T-cell (primary cell): ENCODE measurements around the gene VAMP5. TPM values are rescaled to one million over a fixed set of nuclear protein-coding genes. Genes with fewer than 3 reads are reported as not detected.
"Not testable (repeated sequence)": the region's sequence is repeated elsewhere in the genome, so short reads cannot be mapped to it uniquely, and the experiment has no call there.

Experiments
- ATAC-seq, 4 experiments: fragments of 200-7000 bp in 3 of 4; fragments of 150-1000 bp in 1 of 4; cut with Tn5 transposase; replicated peaks in 1 of 4; 1 replicate in 3 of 4; 2 replicates in 1 of 4; pipeline ENCODE4 v1.10.0; 2021; ENCODE audit warnings: moderate library complexity in 3 of 4, mild to moderate bottlenecking in 2 of 4, moderate number of reproducible peaks in 1 of 4
- CTCF ChIA-PET, 2 donors: fragments of 300-600 bp; sonication (Branson Sonifier 250); formaldehyde crosslinking; loops; one replicate each; lab custom pipeline; 2022; ENCODE audit warnings: antibody characterized with exemption in 2 of 2; lab: Charles Lee
- POLR2A ChIA-PET, 2 donors: fragments of 300-600 bp; sonication (Branson Sonifier 250); formaldehyde crosslinking; loops; one replicate each; lab custom pipeline; 2022; ENCODE audit warnings: antibody characterized with exemption in 2 of 2; lab: Charles Lee
- DNase-seq, 35 experiments: peaks; one replicate each; pipeline versions ENCODE4 v3.0.0 to v3.0.0-alpha.2; 2013 to 2023
- H3K27ac ChIP-seq: one replicate; pipeline ENCODE4 v1.5.1; 2013; ENCODE audit warnings: low read length
- H3K27me3 ChIP-seq, 2 experiments: replicated peaks in 1 of 2; 1 replicate in 1 of 2; 2 replicates in 1 of 2; pipeline versions ENCODE4 v1.6.1 to v1.7.0; 2013; ENCODE audit warnings: low read length in 1 of 2, mixed read lengths in 1 of 2; ENCODE audit not compliant: control insufficient read depth in 2 of 2, insufficient read depth in 2 of 2; ENCODE audit errors: extremely low read depth in 1 of 2
- H3K36me3 ChIP-seq, 2 donors: 1 replicate in 1 of 2; 2 replicates in 1 of 2; pipeline versions ENCODE4 v1.6.1 to v1.7.0; 2013; ENCODE audit warnings: low read length in 1 of 2; ENCODE audit not compliant: control insufficient read depth in 2 of 2, insufficient read depth in 1 of 2; ENCODE audit errors: extremely low read depth in 1 of 2
- H3K4me1 ChIP-seq, 2 experiments: 1 replicate in 1 of 2; 2 replicates in 1 of 2; pipeline versions ENCODE4 v1.6.1 to v1.7.0; 2013; ENCODE audit warnings: low read length in 2 of 2, mixed read lengths in 1 of 2; ENCODE audit not compliant: insufficient read depth in 2 of 2, control insufficient read depth in 1 of 2; ENCODE audit errors: extremely low read depth in 1 of 2
- H3K4me3 ChIP-seq, 2 donors: 1 replicate in 1 of 2; 2 replicates in 1 of 2; pipeline versions ENCODE4 v1.5.1 to v1.7.0; 2013; ENCODE audit warnings: mild to moderate bottlenecking in 2 of 2, low read length in 1 of 2, moderate library complexity in 1 of 2; ENCODE audit not compliant: control insufficient read depth in 1 of 2; ENCODE audit errors: extremely low read depth in 1 of 2
- H3K9me3 ChIP-seq: 2 replicates; pipeline ENCODE4 v1.7.0; 2013
- H3K27ac Mint-ChIP-seq, 2 donors: one replicate each; pipeline ENCODE4 v1.8.0; 2020 to 2021; ENCODE audit warnings: mild to moderate bottlenecking in 2 of 2, mixed read lengths in 2 of 2
- H3K27me3 Mint-ChIP-seq, 2 donors: one replicate each; pipeline ENCODE4 v1.8.0; 2021 to 2022; ENCODE audit warnings: mixed read lengths in 2 of 2
- H3K36me3 Mint-ChIP-seq: one replicate; pipeline ENCODE4 v1.8.0; 2021; ENCODE audit warnings: mixed read lengths
- H3K4me1 Mint-ChIP-seq, 3 donors: one replicate each; pipeline ENCODE4 v1.8.0; 2020 to 2022; ENCODE audit warnings: mixed read lengths in 3 of 3, mild to moderate bottlenecking in 1 of 3
- H3K4me3 Mint-ChIP-seq, 3 donors: one replicate each; pipeline ENCODE4 v1.8.0; 2020 to 2022; ENCODE audit warnings: mild to moderate bottlenecking in 3 of 3, mixed read lengths in 3 of 3, moderate library complexity in 3 of 3
- H3K9me3 Mint-ChIP-seq, 3 donors: one replicate each; pipeline ENCODE4 v1.8.0; 2020 to 2022; ENCODE audit warnings: mixed read lengths in 3 of 3
- WGBS: methylation state at CpG from one replicate; pipeline ENCODE4 v1.1.5; 2013; ENCODE audit warnings: missing lambda C conversion rate; ENCODE audit not compliant: insufficient coverage; 5-methylcytosine and 5-hydroxymethylcytosine counted together
- total RNA-seq, 35 experiments: library from RNA in 6 of 35; stranded (reverse) in 6 of 35; fragments of 120-200 nt in 1 of 35; gene quantifications; one replicate each; pipeline versions ENCODE4 v1.2.1 to v1.2.4 and lab custom pipeline; 2013 to 2026

The VAMP5 gene
- total RNA-seq, 5 donors from 2014 or later (not counting 1 experiment from before 2014, with no cell fraction given): 25.0 to 40.1 (median 33.9) TPM

GRCh38 chr2:85589982-85590791 is 6.0 kb downstream of the VAMP5 start:
- Histone ChIP-seq H3K4me3 (no peak overlapping the region), H3K4me1 (peaks cover 16 to 27% of the 10 kb centered on the region in 2 experiments), H3K27me3 (no peaks in the 10 kb centered on the region), H3K27ac (no peak overlapping the region), H3K9me3 (no peaks in the 10 kb centered on the region), H3K36me3 (no peaks in the 10 kb centered on the region)
- DNase-seq (no peak), ATAC-seq (no peak)
- Mint-ChIP-seq H3K4me3 (no peak overlapping the region), H3K27me3 (no peaks in the 10 kb centered on the region), H3K4me1 (peaks cover 45 to 52% (median 52%) of the 10 kb centered on the region in 3 donors), H3K9me3 (no peaks in the 10 kb centered on the region), H3K36me3 (no peaks in the 10 kb centered on the region), H3K27ac (peak overlapping the region; percentile 38 to 76)
- POLR2A ChIA-PET: no interaction called here
- CTCF ChIA-PET: interaction anchor here in 1 of 2 donors (0.6 kb wide), 1 partner anchor 32 kb away, joined by 3 read pairs; no protein-coding TSS in a partner anchor
- WGBS: 87% methylated on average over 5 of the region's 7 CpGs

- H3K9me3 Mint-ChIP-seq: no peaks in the 10 kb centered on the region
- H3K36me3 ChIP-seq: no peaks in the 10 kb centered on the region
- peak overlapping the region in 1 of 2 donors; percentile 22 for H3K27ac Mint-ChIP-seq
- 84% methylated on average over 2 of the region's 2 CpGs for WGBS
- H3K4me1 Mint-ChIP-seq: peaks cover 42 to 52% (median 50%) of the 10 kb centered on the region in 3 donors
- ChIA-PET CTCF (interaction anchor here in 1 of 2 donors (0.6 kb wide), 1 partner anchor 32 kb away, joined by 3 read pairs; no protein-coding TSS in a partner anchor), POLR2A (interaction anchor here in 1 of 2 donors (0.5 kb wide), 1 partner anchor 25 kb away, joined by 4 read pairs; no protein-coding TSS in a partner anchor)
- H3K9me3 ChIP-seq: no peaks in the 10 kb centered on the region
- H3K4me3 ChIP-seq: no peak overlapping the region
- no peak overlapping the region for H3K4me3 Mint-ChIP-seq
- DNase-seq (no peak), ATAC-seq (no peak)
- peaks cover 3% of the 10 kb centered on the region for H3K36me3 Mint-ChIP-seq
- no peaks in the 10 kb centered on the region for H3K27me3 Mint-ChIP-seq
- H3K4me1 ChIP-seq: peaks cover 9 to 21% of the 10 kb centered on the region in 2 experiments
- H3K27me3 ChIP-seq: no peaks in the 10 kb centered on the region
- H3K27ac ChIP-seq: no peak overlapping the region
Observed at GRCh38 chr2:85590950-85591349, 6.7 kb downstream of the VAMP5 start.

GRCh38 chr2:85591563-85591962 is 7.3 kb downstream of the VAMP5 start:
- no peak overlapping the region for H3K27ac ChIP-seq
- 93% methylated on average over 10 of the region's 12 CpGs for WGBS
- CTCF ChIA-PET: no interaction called here
- no peak for ATAC-seq
- H3K4me3 ChIP-seq: no peak overlapping the region
- Mint-ChIP-seq H3K27me3 (no peaks in the 10 kb centered on the region), H3K36me3 (peaks cover 3% of the 10 kb centered on the region), H3K9me3 (no peaks in the 10 kb centered on the region), H3K4me1 (peaks cover 43 to 56% (median 52%) of the 10 kb centered on the region in 3 donors), H3K27ac (peak overlapping the region in 1 of 2 donors; percentile 12), H3K4me3 (no peak overlapping the region)
- H3K4me1 ChIP-seq: peaks cover 15 to 25% of the 10 kb centered on the region in 2 experiments
- no peaks in the 10 kb centered on the region for H3K36me3 ChIP-seq
- no peaks in the 10 kb centered on the region for H3K27me3 ChIP-seq
- H3K9me3 ChIP-seq: no peaks in the 10 kb centered on the region
- no peak for DNase-seq
- POLR2A ChIA-PET: interaction anchor here in 1 of 2 donors (0.5 kb wide), 1 partner anchor 26 kb away, joined by 4 read pairs; no protein-coding TSS in a partner anchor

- H3K4me3 Mint-ChIP-seq: peak overlapping the region in 1 of 3 donors; percentile 27
- POLR2A ChIA-PET: not testable (repeated sequence)
Observed at GRCh38 chr2:85592299-85592698, 8.1 kb downstream of the VAMP5 start.

GRCh38 chr2:85593023-85593422 is 8.8 kb downstream of the VAMP5 start:
- DNase-seq: no peak
- no peaks in the 10 kb centered on the region for H3K27me3 ChIP-seq
- peaks cover 5 to 10% of the 10 kb centered on the region in 2 donors for H3K36me3 ChIP-seq
- H3K4me1 ChIP-seq: peaks cover 12 to 32% of the 10 kb centered on the region in 2 experiments
- Mint-ChIP-seq H3K27ac (no peak overlapping the region), H3K27me3 (no peaks in the 10 kb centered on the region), H3K4me3 (peak overlapping the region in 1 of 3 donors; percentile 99), H3K9me3 (no peaks in the 10 kb centered on the region), H3K36me3 (peaks cover 3% of the 10 kb centered on the region), H3K4me1 (peaks cover 48 to 54% (median 52%) of the 10 kb centered on the region in 3 donors)
- ATAC-seq: no peak
- WGBS: 83% methylated on average over 3 of the region's 3 CpGs
- ChIA-PET CTCF (no interaction called here), POLR2A (interaction anchor here in 1 of 2 donors (0.7 kb wide), 1 partner anchor 38 kb away, joined by 4 read pairs; no protein-coding TSS in a partner anchor)
- H3K27ac ChIP-seq: no peak overlapping the region
- no peak overlapping the region for H3K4me3 ChIP-seq
- H3K9me3 ChIP-seq: no peaks in the 10 kb centered on the region

More at GRCh38 chr2:85592299-85592698, 8.1 kb downstream of the VAMP5 start:
- H3K36me3 Mint-ChIP-seq, H3K27ac ChIP-seq, H3K4me3 ChIP-seq, H3K9me3 Mint-ChIP-seq, DNase-seq, H3K36me3 ChIP-seq, H3K27me3 ChIP-seq, H3K27me3 Mint-ChIP-seq, ATAC-seq, H3K9me3 ChIP-seq: not testable (repeated sequence)
- CTCF ChIA-PET: interaction anchor here in 1 of 2 donors (0.6 kb wide), 2 partner anchors 12 to 41 kb away, joined by 3 to 4 read pairs; no protein-coding TSS in a partner anchor
- Mint-ChIP-seq H3K27ac (peak overlapping the region in 1 of 2 donors; percentile 11), H3K4me1 (peaks cover 48 to 61% (median 55%) of the 10 kb centered on the region in 3 donors)
- peaks cover 15 to 33% of the 10 kb centered on the region in 2 experiments for H3K4me1 ChIP-seq
- 95% methylated on average over 6 of the region's 9 CpGs for WGBS

- H3K4me3 Mint-ChIP-seq: peak overlapping the region; percentile 99
- DNase-seq (peak in 1 of 35 experiments; percentile 23), ATAC-seq (peak in 3 of 4 experiments; percentile 4 to 6 (median 5))
- Histone ChIP-seq H3K4me1 (peaks cover 12 to 33% of the 10 kb centered on the region in 2 experiments), H3K9me3 (no peaks in the 10 kb centered on the region), H3K27ac (peak overlapping the region; percentile 75), H3K27me3 (no peaks in the 10 kb centered on the region), H3K4me3 (peak overlapping the region; percentile 92 to 95), H3K36me3 (peaks cover 5 to 18% of the 10 kb centered on the region in 2 donors)
- CTCF ChIA-PET: interaction anchor here in 1 of 2 donors (0.7 to 1.6 kb wide), 3 partner anchors 43 to 240 kb away, joined by 3 to 5 read pairs (median 5); partner anchors contain the start of gene ELMOD3
- WGBS: 10% methylated on average over 7 of the region's 13 CpGs
- H3K27me3 Mint-ChIP-seq: no peaks in the 10 kb centered on the region
- POLR2A ChIA-PET: interaction anchor here (0.5 to 2.2 kb wide), 8 partner anchors 9 to 55 kb away, joined by 3 to 15 read pairs (median 4); partner anchors contain the start of genes C2orf68 (in 1 of the 2) and VAMP8 (in 1 of the 2)
- H3K4me1 Mint-ChIP-seq: peaks cover 43 to 45% (median 44%) of the 10 kb centered on the region in 3 donors
- H3K27ac Mint-ChIP-seq: peak overlapping the region; percentile 98 to 99
- no peaks in the 10 kb centered on the region for H3K9me3 Mint-ChIP-seq
- H3K36me3 Mint-ChIP-seq: peaks cover 3% of the 10 kb centered on the region
Observed at GRCh38 chr2:85594715-85595300, 10.6 kb downstream of the VAMP5 start.
